GM21825 (cell line): ENCODE results near the gene TRIM75.
"Not testable (repeated sequence)": the region's sequence is repeated elsewhere in the genome, so short reads cannot be mapped to it uniquely, and the experiment has no call there.

Source experiments
- ATAC-seq: cut with Tn5 transposase; IDR thresholded peaks from one replicate; pipeline ENCODE4 v1.9.1; 2021; ENCODE audit warnings: mild to moderate bottlenecking, moderate library complexity; ENCODE audit not compliant: unreplicated experiment

Gene TRIM75

DNA sequence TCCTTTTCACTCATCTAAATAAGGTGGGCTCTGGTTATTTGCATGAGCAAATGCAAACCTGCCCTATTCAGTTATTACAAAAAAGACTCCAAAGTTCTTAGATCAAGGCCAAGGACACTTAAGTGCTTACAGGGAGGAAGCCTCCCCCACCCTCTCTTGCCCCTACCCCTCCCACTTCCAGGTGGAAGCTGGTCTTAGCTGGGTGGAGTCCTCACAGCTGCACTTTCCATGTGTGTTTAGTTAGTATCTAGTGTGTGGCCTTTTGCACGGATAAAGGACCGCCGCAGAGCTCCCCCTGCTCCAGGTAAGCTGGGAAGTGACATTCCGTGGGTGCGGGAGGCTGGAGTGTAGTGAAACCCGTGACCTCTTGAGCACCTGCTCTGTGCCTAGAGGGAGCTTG is at the start of gene TRIM75:
TRIM75 (plus strand) TSS at position 222 of the 400 bp plus-strand sequence. CDS start 5,282 bp downstream, outside the sequence.
- no peak for ATAC-seq

- ATAC-seq = no peak
These were observed 48.2 kb upstream of the TRIM75 start for GRCh38 chr4:165005352-165005925.

GRCh38 chr4:165006456-165006855 is 47.2 kb upstream of the TRIM75 start:
- ATAC-seq = no peak

DNA sequence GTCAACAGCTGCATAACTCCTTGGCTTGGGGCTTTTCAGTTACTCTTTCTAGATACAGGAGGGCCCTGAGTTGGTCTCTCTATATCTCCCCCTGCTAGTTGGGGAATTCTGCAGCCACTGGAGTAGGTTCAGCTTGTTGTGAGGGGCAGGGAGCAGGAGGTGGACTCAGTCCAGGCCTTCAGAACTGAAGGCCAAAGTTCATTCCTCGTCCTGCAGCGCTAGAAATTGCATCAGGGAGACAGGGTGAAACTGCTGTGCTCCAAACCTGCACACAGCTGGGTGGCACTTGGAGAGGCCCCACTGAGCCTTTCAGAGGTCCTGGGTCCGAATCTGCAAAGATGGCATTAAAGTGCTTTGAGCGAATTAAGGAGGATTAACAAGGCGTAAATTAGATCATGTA is 46.8 kb upstream of the TRIM75 start:
- no peak for ATAC-seq

DNA sequence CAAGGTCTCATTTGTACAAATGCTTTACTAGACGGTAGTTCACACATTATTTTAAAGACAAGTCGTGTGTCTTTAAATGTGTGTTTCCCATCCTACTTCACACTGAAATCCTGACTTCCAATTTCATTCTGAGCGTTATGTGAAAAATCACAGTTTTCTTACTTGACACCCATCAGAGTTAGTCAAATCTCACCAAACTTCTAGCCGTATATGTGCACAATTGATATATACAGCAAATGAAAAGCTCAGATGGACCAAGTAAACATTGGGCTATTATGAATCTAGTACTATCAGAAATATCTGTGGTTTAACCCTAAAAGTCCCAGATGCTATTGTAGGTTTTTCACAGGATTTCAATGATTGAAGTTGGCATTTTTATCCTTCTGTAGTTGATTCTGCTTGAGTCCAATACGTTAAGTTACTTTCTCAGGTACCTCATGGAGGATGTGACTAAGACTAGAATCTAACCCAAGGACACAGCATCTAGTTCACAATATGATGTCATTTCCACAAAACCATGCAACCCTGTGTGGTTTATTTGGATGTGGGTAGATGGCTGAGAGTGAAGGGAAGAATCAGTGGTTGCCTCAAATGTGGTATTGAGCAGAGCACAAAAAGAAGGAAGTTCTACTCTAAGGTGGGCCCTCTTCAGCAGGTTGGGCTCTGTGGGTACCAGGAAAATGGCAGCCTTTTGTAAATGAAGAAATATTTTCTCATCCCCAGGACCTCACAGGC is 44.0 kb upstream of the TRIM75 start:
- peak; percentile 50 for ATAC-seq

- ATAC-seq = no peak
These were observed 43.2 kb upstream of the TRIM75 start for GRCh38 chr4:165010487-165010886.

DNA sequence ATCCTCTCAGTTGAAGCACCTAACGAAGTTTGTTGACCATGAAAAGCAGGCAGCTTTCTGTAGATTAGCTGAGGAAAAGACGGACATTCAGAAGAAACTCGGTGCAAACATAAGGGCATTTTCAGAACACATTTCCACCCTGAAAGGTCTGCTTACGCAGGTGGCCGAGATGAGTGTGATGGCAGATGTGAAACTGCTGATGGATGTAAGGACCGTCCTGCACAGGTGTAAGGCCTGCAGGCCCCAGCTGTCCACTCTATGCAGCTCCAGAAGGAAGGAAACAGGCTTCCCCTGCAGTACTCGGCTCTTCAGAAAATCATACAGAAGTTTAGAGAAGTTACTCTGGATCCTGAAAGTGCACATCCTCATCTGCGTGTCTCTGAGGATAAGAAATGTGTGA is 42.7 kb upstream of the TRIM75 start:
- ATAC-seq = no peak

DNA sequence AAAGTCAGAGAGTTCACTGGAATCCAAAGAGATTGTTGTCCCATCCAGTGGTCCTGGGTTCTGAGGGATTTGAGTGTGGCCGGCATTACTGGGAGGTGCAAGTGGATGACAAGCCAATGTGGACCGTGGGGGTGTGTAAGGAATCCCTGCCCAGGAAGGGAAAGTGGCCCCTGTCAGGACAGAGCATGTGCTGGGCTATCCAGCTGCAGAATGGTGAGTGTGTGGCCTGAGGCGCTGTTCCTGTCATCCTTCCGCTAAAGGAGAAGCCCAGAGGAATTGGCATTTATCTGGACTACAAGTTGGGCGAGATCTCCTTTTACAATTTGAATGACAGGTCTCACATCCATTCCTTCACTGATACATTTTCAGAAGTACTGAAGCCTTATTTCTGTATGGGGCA is 42.3 kb upstream of the TRIM75 start:
- no peak for ATAC-seq

DNA sequence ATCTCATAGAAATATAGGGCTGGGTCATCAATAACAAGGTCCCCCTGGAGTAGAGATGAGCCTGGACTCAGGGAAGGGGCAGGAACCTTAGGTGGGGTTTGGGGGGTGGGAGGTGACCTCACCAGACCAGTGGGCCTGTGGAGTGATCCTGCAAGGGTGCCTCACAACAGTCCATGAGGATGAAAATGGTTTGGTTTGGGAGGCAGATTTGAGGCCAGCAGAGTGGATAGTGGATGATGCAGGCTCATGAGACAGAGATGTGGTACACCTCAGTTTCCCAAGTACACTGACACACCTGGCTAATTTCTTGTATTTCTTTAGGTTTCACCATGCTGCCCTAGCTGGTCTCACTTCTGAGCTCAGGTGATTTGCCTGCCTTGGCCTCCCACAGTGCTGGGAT is 40.0 kb upstream of the TRIM75 start:
- ATAC-seq = no peak

GRCh38 chr4:165016971-165017370 is 36.7 kb upstream of the TRIM75 start:
- ATAC-seq = no peak

GRCh38 chr4:165019995-165020394 is 33.7 kb upstream of the TRIM75 start:
- not testable (repeated sequence) for ATAC-seq

DNA sequence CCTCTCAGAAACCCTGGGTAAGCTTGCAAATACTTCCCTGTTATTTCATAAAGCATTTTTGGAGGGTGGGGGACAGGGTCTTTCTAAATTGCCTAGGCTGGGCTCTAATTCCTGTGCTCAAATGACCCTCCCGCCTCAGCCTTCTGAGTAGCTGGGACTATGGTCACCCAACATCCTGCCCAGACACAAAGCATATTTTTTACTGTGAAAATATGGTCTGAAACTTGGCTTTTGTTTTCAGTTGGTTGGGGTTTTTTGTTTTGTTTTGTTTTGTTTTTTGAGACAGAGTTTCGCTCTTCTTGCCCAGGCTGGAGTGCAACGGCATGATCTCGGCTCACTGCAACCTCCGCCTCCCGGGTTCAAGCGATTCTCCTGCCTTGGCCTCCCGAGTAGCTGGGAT is 27.9 kb upstream of the TRIM75 start:
- ATAC-seq = not testable (repeated sequence)

DNA sequence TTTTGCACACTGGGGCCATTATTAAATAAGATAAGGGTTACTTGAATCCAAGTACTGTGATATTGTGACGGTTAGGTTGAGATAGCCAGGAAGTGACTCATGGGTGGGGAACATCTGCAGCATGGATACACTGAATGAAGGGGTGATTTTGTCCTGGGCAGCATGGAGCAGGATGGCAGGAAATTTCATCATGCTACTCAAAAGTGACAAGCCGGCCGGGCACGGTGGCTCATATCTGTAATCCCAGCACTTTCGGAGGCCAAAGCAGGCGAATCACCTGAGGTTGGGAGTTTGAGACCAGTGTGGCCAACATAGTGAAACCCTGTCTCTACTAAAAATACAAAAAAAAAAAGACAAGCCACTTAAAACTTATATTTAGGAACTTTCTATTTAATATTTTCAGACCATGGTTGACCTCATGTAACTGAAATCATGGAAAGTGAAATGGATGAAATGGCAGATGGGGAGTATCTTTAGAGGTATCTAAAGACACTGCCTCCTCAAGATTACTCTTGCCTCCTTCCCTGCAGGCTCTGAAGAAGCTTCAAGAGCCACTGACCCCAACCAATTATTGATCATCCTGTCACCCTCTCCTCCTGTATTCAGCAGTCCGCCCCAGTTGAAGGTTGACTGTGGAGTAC is 25.8 kb upstream of the TRIM75 start:
- ATAC-seq = no peak

DNA sequence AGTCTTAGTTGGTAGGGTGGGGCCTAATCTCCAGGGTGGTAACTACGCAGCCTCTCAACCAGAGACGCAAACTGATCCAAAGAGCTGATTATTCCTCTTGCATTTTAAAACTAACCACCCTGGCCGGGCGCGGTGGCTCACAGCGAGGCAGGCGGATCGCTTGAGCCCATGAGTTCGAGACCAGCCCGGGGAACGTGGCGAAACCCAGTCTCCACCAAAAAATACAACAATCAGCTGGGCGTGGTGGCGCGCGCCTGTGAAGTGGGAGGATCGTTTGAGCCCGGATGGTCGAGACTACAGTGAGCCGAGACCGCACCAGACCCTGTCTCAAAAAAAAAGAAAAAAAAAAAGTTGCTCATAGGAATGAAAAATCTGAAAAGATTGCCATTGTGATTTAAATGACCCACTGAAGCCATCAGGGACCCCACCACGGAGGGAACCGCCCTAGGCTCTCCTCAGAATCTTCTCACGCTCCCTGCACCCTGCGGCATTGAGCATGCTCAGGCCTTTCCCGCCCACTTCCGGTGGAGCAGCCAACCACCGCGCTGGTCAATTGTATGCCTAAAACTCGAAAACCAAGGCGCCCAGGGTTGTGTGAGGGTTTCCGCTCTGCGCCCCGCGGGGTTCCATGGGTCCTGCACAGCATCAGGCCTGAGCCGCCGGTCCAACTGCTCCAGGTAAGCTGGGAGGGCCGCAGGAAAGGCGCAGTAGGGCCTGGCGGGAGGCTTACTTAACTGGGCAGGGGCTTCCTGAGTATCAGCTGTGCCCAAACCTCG is 22.0 kb upstream of the TRIM75 start, which contains the start of gene TRIM60:
TRIM60 (plus strand) TSS at position 564 of the 776 bp plus-strand sequence. CDS start 8,074 bp downstream, outside the sequence.
- ATAC-seq = no peak

- no peak for ATAC-seq
These were observed 5.5 kb upstream of the TRIM75 start for GRCh38 chr4:165048170-165048569.

DNA sequence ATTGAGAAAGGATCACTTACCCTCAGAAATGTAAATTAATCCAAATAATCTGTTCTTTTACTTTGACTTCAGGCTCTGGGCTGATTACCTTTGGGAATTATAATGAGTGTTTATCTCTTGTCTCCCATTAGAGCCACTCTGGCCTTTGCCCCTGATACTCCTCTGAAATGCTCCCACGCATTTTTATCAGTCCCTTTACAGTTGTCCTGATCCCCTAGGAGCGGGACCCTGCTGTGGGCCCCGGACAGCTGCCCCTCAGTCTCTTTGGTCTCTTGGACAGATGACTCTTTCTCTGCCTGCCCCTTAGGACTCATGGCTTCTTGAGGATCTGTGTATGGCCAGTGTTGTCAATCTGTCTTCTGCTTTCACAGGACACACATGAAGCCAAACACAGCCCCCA is 1.0 kb upstream of the TRIM75 start:
- no peak for ATAC-seq

- no peak for ATAC-seq
These were observed 1.9 kb downstream of the TRIM75 start for GRCh38 chr4:165055601-165056000.

DNA sequence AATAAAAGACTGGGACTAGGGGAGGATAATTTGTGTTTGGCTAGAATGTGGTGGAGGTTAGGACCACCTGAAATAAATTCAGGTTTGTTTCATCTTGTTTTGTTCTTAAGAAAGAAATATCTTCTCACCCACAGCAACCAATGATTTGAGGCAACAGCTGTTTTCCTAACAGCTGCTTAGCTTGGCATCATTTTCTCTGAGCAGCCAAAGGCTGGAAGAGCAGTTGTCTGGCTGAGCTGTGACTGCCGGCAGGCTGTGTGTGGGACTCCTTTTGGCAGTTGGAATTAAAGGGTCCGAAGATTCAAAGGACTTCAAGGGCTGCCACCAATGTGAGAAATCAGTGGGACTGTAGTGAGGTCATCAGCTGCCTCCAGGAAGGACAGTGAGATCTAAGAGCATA is 5.0 kb downstream of the TRIM75 start:
- no peak for ATAC-seq

DNA sequence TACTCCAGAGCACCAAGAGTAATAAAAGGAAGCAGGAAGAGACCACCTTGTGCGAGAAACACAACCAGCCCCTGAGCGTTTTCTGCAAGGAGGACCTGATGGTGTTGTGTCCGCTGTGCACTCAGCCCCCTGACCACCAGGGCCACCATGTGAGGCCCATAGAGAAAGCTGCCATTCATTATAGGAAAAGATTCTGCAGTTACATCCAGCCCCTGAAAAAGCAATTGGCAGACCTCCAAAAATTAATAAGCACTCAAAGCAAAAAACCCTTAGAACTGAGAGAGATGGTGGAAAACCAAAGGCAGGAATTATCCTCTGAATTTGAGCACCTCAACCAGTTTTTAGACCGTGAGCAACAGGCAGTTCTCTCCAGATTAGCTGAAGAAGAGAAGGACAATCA is 5.7 kb downstream of the TRIM75 start:
- no peak for ATAC-seq

DNA sequence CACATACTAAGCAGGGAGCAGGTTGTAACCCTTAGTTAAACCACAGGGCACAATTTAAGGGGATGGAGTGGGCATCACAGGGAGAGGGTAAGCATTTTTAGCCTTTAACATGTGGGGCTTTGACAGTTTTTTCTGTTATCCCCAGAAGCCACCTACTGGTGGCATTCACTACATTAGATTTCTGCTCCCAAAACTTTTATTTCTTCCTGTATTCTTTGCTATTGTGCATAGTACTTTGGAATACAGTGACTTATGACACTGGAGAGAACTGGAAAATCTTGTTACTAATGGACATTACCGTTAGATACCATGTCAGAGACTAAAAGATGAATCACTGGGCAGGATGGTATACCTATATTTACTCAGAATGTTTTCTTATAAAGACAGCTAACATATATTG is 7.3 kb downstream of the TRIM75 start:
- ATAC-seq = no peak

GRCh38 chr4:165070560-165070959 is 16.9 kb downstream of the TRIM75 start:
- no peak for ATAC-seq
